T-cell (primary cell): ENCODE results near the gene ARHGAP4. TPM values are rescaled to one million over a fixed set of nuclear protein-coding genes. Genes with fewer than 3 reads are reported as not detected.

Experiments used
- ATAC-seq, 4 experiments: fragments of 200-7000 bp in 3 of 4; fragments of 150-1000 bp in 1 of 4; cut with Tn5 transposase; replicated peaks in 1 of 4; 1 replicate in 3 of 4; 2 replicates in 1 of 4; pipeline ENCODE4 v1.10.0; 2021; ENCODE audit warnings: moderate library complexity in 3 of 4, mild to moderate bottlenecking in 2 of 4, moderate number of reproducible peaks in 1 of 4
- CTCF ChIA-PET, 2 donors: fragments of 300-600 bp; sonication (Branson Sonifier 250); formaldehyde crosslinking; loops; one replicate each; lab custom pipeline; 2022; ENCODE audit warnings: antibody characterized with exemption in 2 of 2; lab: Charles Lee
- POLR2A ChIA-PET, 2 donors: fragments of 300-600 bp; sonication (Branson Sonifier 250); formaldehyde crosslinking; loops; one replicate each; lab custom pipeline; 2022; ENCODE audit warnings: antibody characterized with exemption in 2 of 2; lab: Charles Lee
- DNase-seq, 35 experiments: peaks; one replicate each; pipeline versions ENCODE4 v3.0.0 to v3.0.0-alpha.2; 2013 to 2023
- H3K27ac ChIP-seq: one replicate; pipeline ENCODE4 v1.5.1; 2013; ENCODE audit warnings: low read length
- H3K27me3 ChIP-seq, 2 experiments: replicated peaks in 1 of 2; 1 replicate in 1 of 2; 2 replicates in 1 of 2; pipeline versions ENCODE4 v1.6.1 to v1.7.0; 2013; ENCODE audit warnings: low read length in 1 of 2, mixed read lengths in 1 of 2; ENCODE audit not compliant: control insufficient read depth in 2 of 2, insufficient read depth in 2 of 2; ENCODE audit errors: extremely low read depth in 1 of 2
- H3K36me3 ChIP-seq, 2 donors: 1 replicate in 1 of 2; 2 replicates in 1 of 2; pipeline versions ENCODE4 v1.6.1 to v1.7.0; 2013; ENCODE audit warnings: low read length in 1 of 2; ENCODE audit not compliant: control insufficient read depth in 2 of 2, insufficient read depth in 1 of 2; ENCODE audit errors: extremely low read depth in 1 of 2
- H3K4me1 ChIP-seq, 2 experiments: 1 replicate in 1 of 2; 2 replicates in 1 of 2; pipeline versions ENCODE4 v1.6.1 to v1.7.0; 2013; ENCODE audit warnings: low read length in 2 of 2, mixed read lengths in 1 of 2; ENCODE audit not compliant: insufficient read depth in 2 of 2, control insufficient read depth in 1 of 2; ENCODE audit errors: extremely low read depth in 1 of 2
- H3K4me3 ChIP-seq, 2 donors: 1 replicate in 1 of 2; 2 replicates in 1 of 2; pipeline versions ENCODE4 v1.5.1 to v1.7.0; 2013; ENCODE audit warnings: mild to moderate bottlenecking in 2 of 2, low read length in 1 of 2, moderate library complexity in 1 of 2; ENCODE audit not compliant: control insufficient read depth in 1 of 2; ENCODE audit errors: extremely low read depth in 1 of 2
- H3K9me3 ChIP-seq: 2 replicates; pipeline ENCODE4 v1.7.0; 2013
- H3K27ac Mint-ChIP-seq, 2 donors: one replicate each; pipeline ENCODE4 v1.8.0; 2020 to 2021; ENCODE audit warnings: mild to moderate bottlenecking in 2 of 2, mixed read lengths in 2 of 2
- H3K27me3 Mint-ChIP-seq, 2 donors: one replicate each; pipeline ENCODE4 v1.8.0; 2021 to 2022; ENCODE audit warnings: mixed read lengths in 2 of 2
- H3K36me3 Mint-ChIP-seq: one replicate; pipeline ENCODE4 v1.8.0; 2021; ENCODE audit warnings: mixed read lengths
- H3K4me1 Mint-ChIP-seq, 3 donors: one replicate each; pipeline ENCODE4 v1.8.0; 2020 to 2022; ENCODE audit warnings: mixed read lengths in 3 of 3, mild to moderate bottlenecking in 1 of 3
- H3K4me3 Mint-ChIP-seq, 3 donors: one replicate each; pipeline ENCODE4 v1.8.0; 2020 to 2022; ENCODE audit warnings: mild to moderate bottlenecking in 3 of 3, mixed read lengths in 3 of 3, moderate library complexity in 3 of 3
- H3K9me3 Mint-ChIP-seq, 3 donors: one replicate each; pipeline ENCODE4 v1.8.0; 2020 to 2022; ENCODE audit warnings: mixed read lengths in 3 of 3
- WGBS: methylation state at CpG from one replicate; pipeline ENCODE4 v1.1.5; 2013; ENCODE audit warnings: missing lambda C conversion rate; ENCODE audit not compliant: insufficient coverage; 5-methylcytosine and 5-hydroxymethylcytosine counted together
- total RNA-seq, 35 experiments: library from RNA in 6 of 35; stranded (reverse) in 6 of 35; fragments of 120-200 nt in 1 of 35; gene quantifications; one replicate each; pipeline versions ENCODE4 v1.2.1 to v1.2.4 and lab custom pipeline; 2013 to 2026

Gene ARHGAP4
- total RNA-seq, 5 donors from 2014 or later (not counting 1 experiment from before 2014, with no cell fraction given), result 420 to 485 (median 468) TPM

- ChIA-PET POLR2A (interaction anchor here in 1 of 2 donors (1.0 kb wide), 1 partner anchor 20 kb away, joined by 3 read pairs; no protein-coding TSS in a partner anchor), CTCF (interaction anchor here in 1 of 2 donors (1.3 kb wide), 1 partner anchor 16 kb away, joined by 4 read pairs; no protein-coding TSS in a partner anchor)
- peaks cover 3% of the 10 kb centered on the region for H3K36me3 Mint-ChIP-seq
- Histone ChIP-seq H3K27ac (no peak within 1 kb of the TSS), H3K36me3 (peaks cover 0 to 1% of the 10 kb centered on the region in 2 donors), H3K9me3 (no peaks in the 10 kb centered on the region), H3K27me3 (no peaks in the 10 kb centered on the region), H3K4me1 (peaks cover 5 to 64% of the 10 kb centered on the region in 2 experiments), H3K4me3 (peak within 1 kb of the TSS; percentile 53)
- H3K9me3 Mint-ChIP-seq, result no peaks in the 10 kb centered on the region
- peak within 1 kb of the TSS; percentile 75 to 83 for H3K27ac Mint-ChIP-seq
- H3K27me3 Mint-ChIP-seq, result no peaks in the 10 kb centered on the region
- H3K4me1 Mint-ChIP-seq, result peaks cover 22 to 28% (median 25%) of the 10 kb centered on the region in 3 donors
- H3K4me3 Mint-ChIP-seq, result peak within 1 kb of the TSS; percentile 75 to 86 (median 78)
- DNase-seq (peak in 10 of 35 experiments; percentile 18 to 52 (median 38)), ATAC-seq (peak; percentile 39 to 66 (median 56))
- WGBS, result 29% methylated on average over 9 of the region's 31 CpGs
Observed at GRCh38 chrX:153944140-153944799, 18.2 kb upstream of the ARHGAP4 start, which contains the start of gene RENBP. TSS of gene RENBP (minus strand) at chrX:153944643. CDS start at chrX:153944610, 33 bp downstream.

- no peak overlapping the region for H3K4me3 ChIP-seq
- no peaks in the 10 kb centered on the region for H3K36me3 ChIP-seq
- no peak for DNase-seq
- H3K27me3 ChIP-seq, result no peaks in the 10 kb centered on the region
- CTCF ChIA-PET, result no interaction called here
- H3K9me3 ChIP-seq, result no peaks in the 10 kb centered on the region
- no peak overlapping the region for H3K27ac ChIP-seq
- POLR2A ChIA-PET, result interaction anchor here in 1 of 2 donors (1.2 kb wide), 1 partner anchor 14 kb away, joined by 8 read pairs; no protein-coding TSS in a partner anchor
- peaks cover 3 to 39% of the 10 kb centered on the region in 2 experiments for H3K4me1 ChIP-seq
- WGBS, result no CpG with 5 or more reads among the region's 23 CpGs
- no peaks in the 10 kb centered on the region for H3K36me3 Mint-ChIP-seq
- H3K4me3 Mint-ChIP-seq, result peak overlapping the region; percentile 28 to 48 (median 47)
- no peak for ATAC-seq
- no peaks in the 10 kb centered on the region for H3K9me3 Mint-ChIP-seq
- peaks cover 0 to 2% of the 10 kb centered on the region in 2 donors for H3K27me3 Mint-ChIP-seq
- H3K27ac Mint-ChIP-seq, result peak overlapping the region; percentile 49 to 59
- H3K4me1 Mint-ChIP-seq, result peaks cover 12 to 19% (median 15%) of the 10 kb centered on the region in 3 donors
Observed at GRCh38 chrX:153941336-153942252, 15.5 kb upstream of the ARHGAP4 start.

- Histone ChIP-seq H3K27ac (no peak overlapping the region), H3K27me3 (no peaks in the 10 kb centered on the region), H3K4me1 (peaks cover 3 to 36% of the 10 kb centered on the region in 2 experiments), H3K36me3 (no peaks in the 10 kb centered on the region), H3K9me3 (no peaks in the 10 kb centered on the region), H3K4me3 (no peak overlapping the region)
- Mint-ChIP-seq H3K36me3 (no peaks in the 10 kb centered on the region), H3K9me3 (no peaks in the 10 kb centered on the region), H3K27me3 (peaks cover 0 to 7% of the 10 kb centered on the region in 2 donors), H3K27ac (peak overlapping the region in 1 of 2 donors; percentile 4), H3K4me1 (peaks cover 15 to 18% (median 16%) of the 10 kb centered on the region in 3 donors), H3K4me3 (no peak overlapping the region)
- DNase-seq, result no peak
- ATAC-seq, result no peak
- 93% methylated on average over 3 of the region's 7 CpGs for WGBS
- CTCF ChIA-PET, result no interaction called here
- POLR2A ChIA-PET, result no interaction called here
Observed at GRCh38 chrX:153939573-153939972, 13.5 kb upstream of the ARHGAP4 start.

GRCh38 chrX:153938226-153938786, 12.2 kb upstream of the ARHGAP4 start:
- Mint-ChIP-seq H3K27me3 (peaks cover 0 to 7% of the 10 kb centered on the region in 2 donors), H3K9me3 (no peaks in the 10 kb centered on the region), H3K4me3 (no peak overlapping the region), H3K4me1 (peaks cover 17 to 19% (median 17%) of the 10 kb centered on the region in 3 donors), H3K27ac (no peak overlapping the region), H3K36me3 (no peaks in the 10 kb centered on the region)
- H3K27ac ChIP-seq, result no peak overlapping the region
- CTCF ChIA-PET, result interaction anchor here (0.7 to 1.4 kb wide), 4 partner anchors 9 to 16 kb away, joined by 3 to 7 read pairs (median 4); no protein-coding TSS in a partner anchor
- H3K4me3 ChIP-seq, result no peak overlapping the region
- H3K36me3 ChIP-seq, result no peaks in the 10 kb centered on the region
- WGBS, result 60% methylated on average over 1 of the region's 10 CpGs
- no peaks in the 10 kb centered on the region for H3K27me3 ChIP-seq
- DNase-seq (no peak), ATAC-seq (no peak)
- H3K4me1 ChIP-seq, result peaks cover 0 to 31% of the 10 kb centered on the region in 2 experiments
- H3K9me3 ChIP-seq, result no peaks in the 10 kb centered on the region
- POLR2A ChIA-PET, result no interaction called here

- ChIA-PET POLR2A (no interaction called here), CTCF (interaction anchor here in 1 of 2 donors (1.4 kb wide), 1 partner anchor 11 kb away, joined by 3 read pairs; no protein-coding TSS in a partner anchor)
- Histone ChIP-seq H3K27ac (no peak overlapping the region), H3K27me3 (no peaks in the 10 kb centered on the region), H3K4me3 (no peak overlapping the region), H3K4me1 (peaks cover 0 to 22% of the 10 kb centered on the region in 2 experiments), H3K36me3 (peaks cover 0 to 4% of the 10 kb centered on the region in 2 donors), H3K9me3 (no peaks in the 10 kb centered on the region)
- DNase-seq, result no peak
- Mint-ChIP-seq H3K36me3 (no peaks in the 10 kb centered on the region), H3K4me3 (peak overlapping the region in 1 of 3 donors; percentile 69), H3K27me3 (peaks cover 0 to 7% of the 10 kb centered on the region in 2 donors), H3K27ac (no peak overlapping the region), H3K4me1 (peaks cover 16 to 19% (median 17%) of the 10 kb centered on the region in 3 donors), H3K9me3 (no peaks in the 10 kb centered on the region)
- no peak for ATAC-seq
- no CpG with 5 or more reads among the region's 3 CpGs for WGBS
Observed at GRCh38 chrX:153937056-153937455, 11.0 kb upstream of the ARHGAP4 start.
